HCT116 (cell line): Measurements from ENCODE around the gene AVP. TPM values are rescaled to one million over a fixed set of nuclear protein-coding genes. Genes with fewer than 3 reads are reported as not detected.

Experiments used
- ATAC-seq: fragments of 200-7000 bp; cut with Tn5 transposase; 2 replicates; pipeline ENCODE4 v1.9.1; 2020; ENCODE audit warnings: mild to moderate bottlenecking, moderate library complexity
- BruUV-seq: library from RNA; stranded (reverse); fragments of 400-500 nt; replicated peaks from 2 replicates; lab custom pipeline; 2021; lab: Mats Ljungman, UMichigan
- CTCF ChIA-PET: fragments of 300-600 bp; sonication (Branson Sonifier 250); formaldehyde crosslinking; loops from one replicate; lab custom pipeline; 2021; ENCODE audit warnings: antibody characterized with exemption; lab: Charles Lee
- POLR2A ChIA-PET: fragments of 300-600, 350-600 bp; sonication (Branson Sonifier 250); formaldehyde crosslinking; loops from one replicate; lab custom pipeline; 2021; ENCODE audit warnings: antibody characterized with exemption; lab: Charles Lee
- RAD21 ChIA-PET, 2 experiments: fragments of 300-600 bp; sonication (Branson Sonifier 250); formaldehyde crosslinking; loops; one replicate each; lab custom pipeline; 2023; ENCODE audit warnings: low total read pairs in 2 of 2; ENCODE audit not compliant: uncharacterized antibody in 2 of 2, unreplicated experiment in 2 of 2, low non-redundant PET in 1 of 2; lab: Charles Lee
- DNase-seq: peaks from one replicate; pipeline ENCODE4 v3.0.0-alpha.2; 2010; ENCODE audit warnings: low read depth, low spot score
- H2AFZ ChIP-seq: fragments of 200-600 bp; shearing (Covaris generic), sonication (generic); 2 replicates; pipeline ENCODE4 v1.6.1; 2017; ENCODE audit warnings: low read depth, mixed run types, mixed read lengths, antibody characterized with exemption, low read length; ENCODE audit not compliant: poor library complexity, severe bottlenecking
- H3K27ac ChIP-seq: 2 replicates; pipeline ENCODE4 v1.5.1; 2012; ENCODE audit warnings: low read depth, low read length
- H3K27me3 ChIP-seq: fragments of 200-600 bp; sonication (generic); 2 replicates; pipeline ENCODE4 v1.6.1; 2016; ENCODE audit warnings: mixed run types, low read length, mixed read lengths; ENCODE audit not compliant: insufficient read depth
- H3K36me3 ChIP-seq, 2 experiments: fragments of 200-500 bp in 1 of 2; fragments of 200-600 bp in 1 of 2; sonication (Bioruptor generic) in 1 of 2; sonication (generic) in 1 of 2; 2 replicates each; pipeline versions ENCODE4 v1.5.1 to v1.6.1; 2014 to 2016; ENCODE audit warnings: low read length in 2 of 2, inconsistent platforms in 1 of 2, mixed read lengths in 1 of 2, mixed run types in 1 of 2; ENCODE audit not compliant: insufficient read depth in 2 of 2, control insufficient read depth in 1 of 2
- H3K4me1 ChIP-seq, 2 experiments: fragments of 200-600 bp in 1 of 2; sonication (generic) in 1 of 2; 2 replicates each; pipeline versions ENCODE4 v1.5.1 to v1.6.1; 2012 to 2017; ENCODE audit warnings: low read length in 2 of 2, inconsistent platforms in 1 of 2, mild to moderate bottlenecking in 1 of 2, mixed read lengths in 1 of 2, mixed run types in 1 of 2, moderate library complexity in 1 of 2; ENCODE audit not compliant: insufficient read depth in 2 of 2, control insufficient read depth in 1 of 2
- H3K4me2 ChIP-seq: fragments of 200-600 bp; sonication (generic); 2 replicates; pipeline ENCODE4 v1.6.1; 2017; ENCODE audit warnings: mixed run types, low read length, mixed read lengths
- H3K4me3 ChIP-seq, 2 experiments: fragments of 200-600 bp in 1 of 2; sonication (generic) in 1 of 2; replicated peaks in 1 of 2; 2 replicates each; pipeline ENCODE4 v1.5.1; 2011 to 2016; ENCODE audit warnings: low read length in 2 of 2, control low read depth in 1 of 2, low read depth in 1 of 2, mild to moderate bottlenecking in 1 of 2, mixed read lengths in 1 of 2, mixed run types in 1 of 2
- H3K79me2 ChIP-seq: fragments of 200-600 bp; sonication (generic); 2 replicates; pipeline ENCODE4 v1.6.1; 2017; ENCODE audit warnings: mild to moderate bottlenecking, mixed run types, low read length, moderate library complexity, mixed read lengths; ENCODE audit not compliant: insufficient read depth
- H3K9ac ChIP-seq: fragments of 200-600 bp; sonication (generic); 2 replicates; pipeline ENCODE4 v1.6.1; 2016; ENCODE audit warnings: low read length, mixed read lengths
- H3K9me2 ChIP-seq: fragments of 200-600 bp; sonication (generic), shearing (Covaris generic); 2 replicates; pipeline ENCODE4 v1.6.1; 2017; ENCODE audit warnings: mixed run types, mild to moderate bottlenecking, moderate library complexity; ENCODE audit not compliant: insufficient read depth
- H3K9me3 ChIP-seq, 2 experiments: fragments of 200-500 bp in 1 of 2; fragments of 200-600 bp in 1 of 2; sonication (Bioruptor generic) in 1 of 2; sonication (generic) in 1 of 2; 2 replicates each; pipeline ENCODE4 v1.6.1; 2014 to 2017; ENCODE audit warnings: low read length in 2 of 2, mixed read lengths in 2 of 2, inconsistent platforms in 1 of 2, low read depth in 1 of 2, mild to moderate bottlenecking in 1 of 2, mixed run types in 1 of 2, moderate library complexity in 1 of 2; ENCODE audit not compliant: control insufficient read depth in 1 of 2, insufficient read depth in 1 of 2
- H4K20me1 ChIP-seq: fragments of 200-600 bp; sonication (generic), shearing (Covaris generic); 2 replicates; pipeline ENCODE4 v1.6.1; 2017; ENCODE audit warnings: mixed run types, mild to moderate bottlenecking, moderate library complexity; ENCODE audit not compliant: insufficient read depth
- ATF3 ChIP-seq: IDR thresholded peaks from 2 replicates; pipeline ENCODE4 v1.6.1; 2012
- CBX3 ChIP-seq: IDR thresholded peaks from 2 replicates; pipeline ENCODE4 v1.6.1; 2012; ENCODE audit warnings: low read depth
- EGR1 ChIP-seq: IDR thresholded peaks from 2 replicates; pipeline ENCODE4 v1.6.1; 2012; ENCODE audit warnings: low read depth
- POLR2A ChIP-seq: IDR thresholded peaks from 2 replicates; pipeline ENCODE4 v1.7.0; 2011; ENCODE audit warnings: borderline replicate concordance; ENCODE audit not compliant: insufficient read depth, insufficient read length; ENCODE audit errors: extremely low read depth
- POLR2AphosphoS5 ChIP-seq: IDR thresholded peaks from 2 replicates; pipeline ENCODE4 v1.6.1; 2011; ENCODE audit warnings: mild to moderate bottlenecking, low read depth, low read length, moderate library complexity
- intact Hi-C: fragments of 100-400 bp; cut with micrococcal nuclease; formaldehyde crosslinking; loops from 2 replicates; pipeline ENCODE4 v1.10.0; 2022
- total RNA-seq: library from RNA; stranded (reverse); gene quantifications from one replicate; pipeline ENCODE4 v1.2.1, GENCODE V29; 2021; ENCODE audit not compliant: unreplicated experiment

AVP gene
- total RNA-seq, 1 experiment from 2014 or later: not detected

- Histone ChIP-seq H3K9me2 (no peaks in the 10 kb centered on the region), H3K27ac (no peak overlapping the region), H2AFZ (no peak overlapping the region), H3K36me3 (no peaks in the 10 kb centered on the region), H3K4me3 (no peak overlapping the region), H3K9me3 (no peaks in the 10 kb centered on the region), H3K79me2 (no peaks in the 10 kb centered on the region), H3K27me3 (no peaks in the 10 kb centered on the region), H3K4me2 (no peak overlapping the region), H3K9ac (no peak overlapping the region), H3K4me1 (peaks cover 0 to 7% of the 10 kb centered on the region in 2 experiments; a peak in 2 of 4 replicates), H4K20me1 (no peaks in the 10 kb centered on the region)
- no peak for DNase-seq
- no peak for ATAC-seq
- CTCF ChIA-PET: no interaction called here
- POLR2A ChIA-PET: no interaction called here
- TF ChIP-seq ATF3 (no peak), EGR1 (no peak)
- no TSS peak for BruUV-seq
- intact Hi-C loops: no loop called here
- RAD21 ChIA-PET: no interaction called here
Observed at GRCh38 chr20:3082306-3082951, 2.1 kb downstream of the AVP start.

GRCh38 chr20:3081641-3082040 is 2.9 kb downstream of the AVP start:
- Histone ChIP-seq H3K4me1 (peaks cover 0 to 7% of the 10 kb centered on the region in 2 experiments; a peak in 2 of 4 replicates), H3K79me2 (no peaks in the 10 kb centered on the region), H3K36me3 (no peaks in the 10 kb centered on the region), H2AFZ (no peak overlapping the region), H3K27me3 (no peaks in the 10 kb centered on the region), H3K4me2 (no peak overlapping the region), H3K9ac (no peak overlapping the region), H4K20me1 (no peaks in the 10 kb centered on the region), H3K27ac (no peak overlapping the region), H3K9me2 (no peaks in the 10 kb centered on the region), H3K9me3 (no peaks in the 10 kb centered on the region), H3K4me3 (no peak overlapping the region)
- intact Hi-C loops: no loop called here
- ATAC-seq (no peak), DNase-seq (no peak)
- CTCF ChIA-PET: no interaction called here
- RAD21 ChIA-PET: no interaction called here
- TF ChIP-seq CBX3 (no peak), POLR2AphosphoS5 (no peak), POLR2A (no peak)
- POLR2A ChIA-PET: no interaction called here
- no TSS peak for BruUV-seq
